Measurements from ENCODE around the gene UBALD2. TPM values are rescaled to one million over a fixed set of nuclear protein-coding genes. Genes with fewer than 3 reads are reported as not detected.

Gene UBALD2
- total and polyA plus RNA-seq, 2 of the 13 experiments (the other 11 are each of a cell fraction or from before 2014, with no cell fraction given) = 3.3 to 89.7 TPM

DNA sequence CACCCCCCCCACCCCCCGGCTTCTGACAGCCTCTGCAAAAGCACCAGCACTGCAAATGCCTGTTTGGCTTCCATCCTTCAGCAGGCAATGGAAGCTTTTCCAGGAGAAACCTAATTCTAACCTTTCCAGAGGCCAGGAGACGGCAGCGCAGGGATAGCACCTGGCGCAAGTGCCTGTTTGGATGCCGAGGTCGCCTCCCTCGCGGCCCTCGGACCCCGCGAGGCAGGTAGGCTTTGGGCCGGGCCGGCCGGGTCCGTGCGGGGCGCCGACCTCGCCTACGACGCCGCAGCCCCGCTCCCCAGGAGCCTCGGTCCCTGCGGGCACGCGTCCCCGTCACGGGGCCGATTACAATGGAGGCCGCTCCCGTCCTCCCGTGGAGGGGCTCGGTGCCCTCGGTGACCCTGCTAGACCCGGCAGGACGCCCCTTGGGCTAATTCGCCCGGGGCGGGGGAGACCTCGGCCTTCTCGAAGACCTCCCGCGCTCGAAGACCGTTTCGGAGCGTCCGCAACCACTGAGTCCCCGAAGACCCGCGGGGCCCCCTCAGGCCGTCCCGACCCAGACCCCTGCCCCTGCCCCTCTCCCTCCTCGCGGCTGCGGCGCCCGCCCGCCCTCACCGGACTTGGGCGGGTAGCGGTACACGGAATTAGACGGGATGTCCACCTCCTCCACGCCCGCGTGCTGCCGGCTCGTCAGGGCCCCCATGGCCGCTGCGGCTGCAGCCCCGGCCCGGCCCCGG, 25.4 kb upstream of the UBALD2 start (continued):
- TF ChIP-seq USF2 (IDR thresholded peaks at IDR 0.05; ENCODE audit: low read depth, low read length) = no peak
- TF ChIP-seq USF2 (CRISPR knock-in tag; IDR thresholded peaks at IDR 0.05; ENCODE audit: borderline replicate concordance) = no peak
- TF ChIP-seq, protein P1, sequence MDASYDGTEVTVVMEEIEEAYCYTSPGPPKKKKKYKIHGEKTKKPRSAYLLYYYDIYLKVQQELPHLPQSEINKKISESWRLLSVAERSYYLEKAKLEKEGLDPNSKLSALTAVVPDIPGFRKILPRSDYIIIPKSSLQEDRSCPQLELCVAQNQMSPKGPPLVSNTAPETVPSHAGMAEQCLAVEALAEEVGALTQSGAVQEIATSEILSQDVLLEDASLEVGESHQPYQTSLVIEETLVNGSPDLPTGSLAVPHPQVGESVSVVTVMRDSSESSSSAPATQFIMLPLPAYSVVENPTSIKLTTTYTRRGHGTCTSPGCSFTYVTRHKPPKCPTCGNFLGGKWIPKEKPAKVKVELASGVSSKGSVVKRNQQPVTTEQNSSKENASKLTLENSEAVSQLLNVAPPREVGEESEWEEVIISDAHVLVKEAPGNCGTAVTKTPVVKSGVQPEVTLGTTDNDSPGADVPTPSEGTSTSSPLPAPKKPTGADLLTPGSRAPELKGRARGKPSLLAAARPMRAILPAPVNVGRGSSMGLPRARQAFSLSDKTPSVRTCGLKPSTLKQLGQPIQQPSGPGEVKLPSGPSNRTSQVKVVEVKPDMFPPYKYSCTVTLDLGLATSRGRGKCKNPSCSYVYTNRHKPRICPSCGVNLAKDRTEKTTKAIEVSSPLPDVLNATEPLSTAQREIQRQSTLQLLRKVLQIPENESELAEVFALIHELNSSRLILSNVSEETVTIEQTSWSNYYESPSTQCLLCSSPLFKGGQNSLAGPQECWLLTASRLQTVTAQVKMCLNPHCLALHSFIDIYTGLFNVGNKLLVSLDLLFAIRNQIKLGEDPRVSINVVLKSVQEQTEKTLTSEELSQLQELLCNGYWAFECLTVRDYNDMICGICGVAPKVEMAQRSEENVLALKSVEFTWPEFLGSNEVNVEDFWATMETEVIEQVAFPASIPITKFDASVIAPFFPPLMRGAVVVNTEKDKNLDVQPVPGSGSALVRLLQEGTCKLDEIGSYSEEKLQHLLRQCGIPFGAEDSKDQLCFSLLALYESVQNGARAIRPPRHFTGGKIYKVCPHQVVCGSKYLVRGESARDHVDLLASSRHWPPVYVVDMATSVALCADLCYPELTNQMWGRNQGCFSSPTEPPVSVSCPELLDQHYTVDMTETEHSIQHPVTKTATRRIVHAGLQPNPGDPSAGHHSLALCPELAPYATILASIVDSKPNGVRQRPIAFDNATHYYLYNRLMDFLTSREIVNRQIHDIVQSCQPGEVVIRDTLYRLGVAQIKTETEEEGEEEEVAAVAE (CRISPR knock-in tag; IDR thresholded peaks at IDR 0.05; ENCODE audit: borderline replicate concordance) = no peak
- TF ChIP-seq MTERF4 (CRISPR knock-in tag; IDR thresholded peaks at IDR 0.05) = no peak
- TF ChIP-seq, protein P2, sequence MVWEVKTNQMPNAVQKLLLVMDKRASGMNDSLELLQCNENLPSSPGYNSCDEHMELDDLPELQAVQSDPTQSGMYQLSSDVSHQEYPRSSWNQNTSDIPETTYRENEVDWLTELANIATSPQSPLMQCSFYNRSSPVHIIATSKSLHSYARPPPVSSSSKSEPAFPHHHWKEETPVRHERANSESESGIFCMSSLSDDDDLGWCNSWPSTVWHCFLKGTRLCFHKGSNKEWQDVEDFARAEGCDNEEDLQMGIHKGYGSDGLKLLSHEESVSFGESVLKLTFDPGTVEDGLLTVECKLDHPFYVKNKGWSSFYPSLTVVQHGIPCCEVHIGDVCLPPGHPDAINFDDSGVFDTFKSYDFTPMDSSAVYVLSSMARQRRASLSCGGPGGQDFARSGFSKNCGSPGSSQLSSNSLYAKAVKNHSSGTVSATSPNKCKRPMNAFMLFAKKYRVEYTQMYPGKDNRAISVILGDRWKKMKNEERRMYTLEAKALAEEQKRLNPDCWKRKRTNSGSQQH (CRISPR knock-in tag; IDR thresholded peaks at IDR 0.05; ENCODE audit: low read depth) = no peak
- 0 out of 2 replicates have a peak, but pooled peaks have one; percentile 21 for TF ChIP-seq ZBTB7B (CRISPR knock-in tag; IDR thresholded peaks at IDR 0.05)
- TF ChIP-seq ZNF816 (CRISPR knock-in tag; IDR thresholded peaks at IDR 0.05; ENCODE audit: borderline replicate concordance) = no peak
- TF ChIP-seq ZNF501 (CRISPR knock-in tag; IDR thresholded peaks at IDR 0.05) = 0 out of 2 replicates have a peak, but pooled peaks have one; percentile 39
- no peak for TF ChIP-seq SMAD1 (CRISPR knock-in tag; IDR thresholded peaks at IDR 0.05; ENCODE audit: borderline replicate concordance, low read depth)
- TF ChIP-seq SKI (IDR thresholded peaks at IDR 0.05; ENCODE audit: partially characterized antibody) = no peak
- no peak for TF ChIP-seq HNRNPL (IDR thresholded peaks at IDR 0.05; ENCODE audit: low read depth, low read length)
- no peak for TF ChIP-seq LCORL (IDR thresholded peaks at IDR 0.05)
- 0 out of 2 replicates have a peak, but pooled peaks have one; percentile 39 for TF ChIP-seq LCORL (CRISPR knock-in tag; IDR thresholded peaks at IDR 0.05)
- no peak for TF ChIP-seq MAFF (IDR thresholded peaks at IDR 0.05; ENCODE audit: low read depth, low read length)
- no peak for TF ChIP-seq PAXIP1 (CRISPR knock-in tag; conservative IDR thresholded peaks at IDR 0.05)

All from HepG2 (cell line).